Measurements from ENCODE around the gene ABCB9. TPM values are rescaled to one million over a fixed set of nuclear protein-coding genes. Genes with fewer than 3 reads are reported as not detected.

ABCB9 gene
- total and polyA plus RNA-seq, 2 experiments from 2014 or later = 3.9 to 5.5 TPM

- DNase-seq (ENCODE audit: low spot score) = no peak
- Histone ChIP-seq H3K4me2 (peak overlapping the region; percentile 34), H3K4me1 (ENCODE audit: insufficient read depth) (peaks cover 25% of the 10 kb centered on the region), H3K36me3 (replicated peaks; ENCODE audit: insufficient read depth, low read depth) (no peaks in the 10 kb centered on the region), H3K27me3 (no peaks in the 10 kb centered on the region), H4K20me1 (ENCODE audit: insufficient read depth, poor library complexity, severe bottlenecking) (peaks cover 82% of the 10 kb centered on the region), H3K9me2 (replicated peaks; ENCODE audit: insufficient read depth) (no peaks in the 10 kb centered on the region), H3K27ac (peak overlapping the region; percentile 77), H3K79me2 (peaks cover 97% of the 10 kb centered on the region), H2AFZ (no peak overlapping the region), H3K9me3 (ENCODE audit: low read depth) (no peaks in the 10 kb centered on the region), H3K4me3 (no peak overlapping the region)
- 53% methylated on average over 8 of the region's 8 CpGs for WGBS (ENCODE audit: low lambda C conversion rate, missing lambda C conversion rate)
- TF ChIP-seq CTCF (IDR thresholded peaks at IDR 0.05; ENCODE audit: poor library complexity) (peak; percentile 48), EZH2phosphoT487 (IDR thresholded peaks at IDR 0.05; ENCODE audit: low read depth, severe bottlenecking, unreplicated experiment) (no peak), EZH2 (IDR thresholded peaks at IDR 0.05; ENCODE audit: borderline replicate concordance) (no peak)
Measured at GRCh38 chr12:122880668-122881067, 85.6 kb downstream of the ABCB9 start.

- peak overlapping the region; percentile 77 for H3K27ac ChIP-seq
- peaks cover 85% of the 10 kb centered on the region for H4K20me1 ChIP-seq (ENCODE audit: insufficient read depth, poor library complexity, severe bottlenecking)
Measured at GRCh38 chr12:122880155-122880667, 86.1 kb downstream of the ABCB9 start.

More at GRCh38 chr12:122880155-122880667, 86.1 kb downstream of the ABCB9 start:
- no peaks in the 10 kb centered on the region for H3K9me3 ChIP-seq (ENCODE audit: low read depth)
- no peaks in the 10 kb centered on the region for H3K9me2 ChIP-seq (replicated peaks; ENCODE audit: insufficient read depth)
- H2AFZ ChIP-seq = no peak overlapping the region
- no peaks in the 10 kb centered on the region for H3K36me3 ChIP-seq (replicated peaks; ENCODE audit: insufficient read depth, low read depth)
- no peak for DNase-seq (ENCODE audit: low spot score)
- no peaks in the 10 kb centered on the region for H3K27me3 ChIP-seq
- H3K4me2 ChIP-seq = peak overlapping the region; percentile 34
- no peak overlapping the region for H3K4me3 ChIP-seq
- 65% methylated on average over 10 of the region's 10 CpGs for WGBS (ENCODE audit: low lambda C conversion rate, missing lambda C conversion rate)
- no peak for TF ChIP-seq CTCF (IDR thresholded peaks at IDR 0.05; ENCODE audit: poor library complexity)
- TF ChIP-seq EZH2 (IDR thresholded peaks at IDR 0.05; ENCODE audit: borderline replicate concordance) = no peak
- no peak for TF ChIP-seq EZH2phosphoT487 (IDR thresholded peaks at IDR 0.05; ENCODE audit: low read depth, severe bottlenecking, unreplicated experiment)
- H3K4me1 ChIP-seq (ENCODE audit: insufficient read depth) = peaks cover 28% of the 10 kb centered on the region
- H3K79me2 ChIP-seq = peaks cover 99% of the 10 kb centered on the region

Small RNAs within 50 kb of the gene (microRNA-seq; reads per million reads assigned to microRNA genes)
- not detected for gene MIR4304

Small RNAs within 50 kb of the gene (small RNA-seq; reads per million reads assigned to genes)
- gene ARL6IP4 (not detected), gene MIR4304 (not detected)

Other genes starting within 250 kb of the ABCB9 start
- 0.12 and 0.30 TPM in 2 replicates for gene HCAR3, start 249.7 kb downstream of the ABCB9 start, total RNA-seq
- 0.34 and 1.2 TPM in 2 replicates for gene HCAR3, start 249.7 kb downstream of the ABCB9 start, polyA plus RNA-seq
- 0.40 and 0.63 TPM in 2 replicates for gene HCAR1, start 235.6 kb downstream of the ABCB9 start, total RNA-seq
- gene HCAR1, start 235.6 kb downstream of the ABCB9 start, polyA plus RNA-seq = 0.19 TPM in 1 of 2 replicates, not detected in the other
- 42.5 and 42.6 TPM in 2 replicates for gene DENR, start 213.6 kb downstream of the ABCB9 start, total RNA-seq
- 62.8 and 64.8 TPM in 2 replicates for gene DENR, start 213.6 kb downstream of the ABCB9 start, polyA plus RNA-seq
- 0.50 and 1.1 TPM in 2 replicates for gene CCDC62, start 191.9 kb downstream of the ABCB9 start, total RNA-seq
- 0.12 TPM in 2 replicates for gene CCDC62, start 191.9 kb downstream of the ABCB9 start, polyA plus RNA-seq
- 36.0 and 44.3 TPM in 2 replicates for gene HIP1R, start 131.0 kb downstream of the ABCB9 start, total RNA-seq
- 31.8 and 33.1 TPM in 2 replicates for gene HIP1R, start 131.0 kb downstream of the ABCB9 start, polyA plus RNA-seq
- 23.5 and 24.7 TPM in 2 replicates for gene VPS37B, start 70.3 kb downstream of the ABCB9 start, total RNA-seq
- 29.0 and 35.3 TPM in 2 replicates for gene VPS37B, start 70.3 kb downstream of the ABCB9 start, polyA plus RNA-seq
- gene OGFOD2, start 8.8 kb upstream of the ABCB9 start, total RNA-seq = 11.4 and 13.4 TPM in 2 replicates
- 23.9 and 26.5 TPM in 2 replicates for gene OGFOD2, start 8.8 kb upstream of the ABCB9 start, polyA plus RNA-seq
- 131 and 138 TPM in 2 replicates for gene ARL6IP4, start 14.2 kb upstream of the ABCB9 start, total RNA-seq
- 248 and 284 TPM in 2 replicates for gene ARL6IP4, start 14.2 kb upstream of the ABCB9 start, polyA plus RNA-seq
- 2.2 and 3.6 TPM in 2 replicates for gene PITPNM2, start 184.6 kb upstream of the ABCB9 start, total RNA-seq
- gene PITPNM2, start 184.6 kb upstream of the ABCB9 start, polyA plus RNA-seq = 5.7 and 6.3 TPM in 2 replicates